Fibroblast of villous mesenchyme (primary cell): ENCODE results near the gene WDFY1. TPM values are rescaled to one million over a fixed set of nuclear protein-coding genes. Genes with fewer than 3 reads are reported as not detected.

ENCODE experiments used
- DNase-seq: peaks from one replicate; pipeline ENCODE4 v3.0.0-alpha.2; 2010; ENCODE audit warnings: low read depth
- H3K4me3 ChIP-seq: 2 replicates; pipeline ENCODE4 v1.5.1; 2011; ENCODE audit warnings: low read depth, mild to moderate bottlenecking, low read length
- CTCF ChIP-seq: IDR thresholded peaks from 2 replicates; pipeline ENCODE4 v1.5.1; 2012; ENCODE audit warnings: low read depth, mild to moderate bottlenecking, low read length; ENCODE audit not compliant: insufficient read depth
- total RNA-seq: library from RNA; depleted of rRNA; stranded (reverse); fragments of >200 nt; gene quantifications from 2 replicates; pipeline ENCODE4 v1.2.3, GENCODE V29; 2012

The WDFY1 gene
- total RNA-seq, 1 donor: 152 TPM

- H3K4me3 ChIP-seq: no peak overlapping the region
- TF ChIP-seq CTCF: no peak
- no peak for DNase-seq
Measured at GRCh38 chr2:223847410-223847809, 97.7 kb downstream of the WDFY1 start.

- peak; percentile 66 for DNase-seq
- no peak for TF ChIP-seq CTCF
- no peak overlapping the region for H3K4me3 ChIP-seq
Measured at GRCh38 chr2:223846515-223846914, 98.6 kb downstream of the WDFY1 start.

DNA sequence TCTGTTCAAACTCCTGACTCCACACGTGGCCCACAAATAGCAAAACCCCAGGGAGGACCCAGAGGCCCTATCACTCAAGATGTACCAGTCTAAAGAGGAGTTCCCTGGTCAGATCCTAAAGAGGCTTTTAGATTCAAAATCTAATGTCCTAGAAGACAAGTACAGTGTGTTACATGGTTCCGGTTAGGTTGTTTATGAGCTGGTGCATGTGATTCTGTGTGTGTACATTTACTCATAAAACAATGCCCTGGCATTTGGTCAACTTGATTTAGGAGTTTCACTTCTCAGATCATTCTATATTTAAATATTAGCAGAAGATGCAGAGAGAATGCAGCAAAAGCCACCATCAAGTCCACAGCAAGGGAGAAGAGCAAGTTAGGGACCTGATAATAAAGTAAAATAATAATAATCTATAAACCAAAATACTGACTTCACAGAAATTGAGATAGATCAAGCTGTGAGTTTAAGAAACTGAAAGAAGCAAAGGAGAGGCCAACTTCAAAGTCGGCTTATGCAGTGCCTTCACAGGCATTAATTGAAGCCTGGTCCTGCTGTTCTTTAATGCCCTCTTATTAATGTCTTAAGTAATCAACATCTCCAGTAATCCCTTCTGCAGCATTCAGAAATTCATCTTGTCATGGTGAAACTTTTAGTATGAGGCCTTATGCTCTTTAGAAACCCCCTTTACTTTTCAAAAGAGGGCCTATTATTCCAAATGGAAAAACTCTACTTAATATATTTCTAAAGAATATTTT, 103.5 kb downstream of the WDFY1 start:
- DNase-seq: no peak
- no peak for TF ChIP-seq CTCF

GRCh38 chr2:223837287-223838061, 107.7 kb downstream of the WDFY1 start, which contains the start of gene AP1S3:
AP1S3 (minus strand) TSS chr2:223837582; CDS start chr2:223837450, 132 bp downstream.
- peak; percentile 32 for DNase-seq
- H3K4me3 ChIP-seq: peak within 1 kb of the TSS; percentile 72
- no peak for TF ChIP-seq CTCF

More for the DNA sequence above, 103.5 kb downstream of the WDFY1 start:
- H3K4me3 ChIP-seq: no peak overlapping the region

- no peak overlapping the region for H3K4me3 ChIP-seq
- no peak for DNase-seq
- TF ChIP-seq CTCF: no peak
Measured at GRCh38 chr2:223835701-223836532, 109.2 kb downstream of the WDFY1 start.

DNA sequence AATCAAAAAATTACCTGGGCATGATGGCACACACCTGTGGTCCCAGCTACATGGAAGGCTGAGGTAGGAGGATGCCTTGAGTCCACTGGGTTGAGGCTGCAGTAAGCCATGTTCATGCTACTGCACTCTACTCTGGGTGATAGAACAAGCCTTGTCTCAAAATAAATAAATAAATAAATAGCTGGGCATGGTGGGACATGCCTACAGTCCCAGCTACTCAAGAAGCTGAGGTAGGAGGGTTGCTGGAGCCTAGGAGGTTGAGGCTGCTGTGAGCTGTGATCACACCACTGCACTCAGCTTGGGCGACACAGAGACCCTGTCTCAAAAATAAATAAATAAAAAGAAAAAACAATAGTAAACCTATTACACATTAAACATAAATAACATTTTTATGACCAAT, 110.7 kb downstream of the WDFY1 start:
- no peak for DNase-seq
- TF ChIP-seq CTCF: no peak
- H3K4me3 ChIP-seq: no peak overlapping the region
